MG63 (cell line): ENCODE results near the gene MYO1G. TPM values are rescaled to one million over a fixed set of nuclear protein-coding genes. Genes with fewer than 3 reads are reported as not detected.
"Not testable (repeated sequence)": the region's sequence is repeated elsewhere in the genome, so short reads cannot be mapped to it uniquely, and the experiment has no call there.

Experiments
- DNase-seq: peaks from one replicate; pipeline ENCODE4 v3.0.0-alpha.2; 2020
- H3K27me3 ChIP-seq: fragments of 250-450 bp; sonication (Bioruptor Pico); 2 replicates; pipeline ENCODE4 v1.5.1; 2020; ENCODE audit warnings: mild to moderate bottlenecking, moderate library complexity
- H3K36me3 ChIP-seq: fragments of 250-450 bp; sonication (Bioruptor Pico); 2 replicates; pipeline ENCODE4 v1.5.1; 2020; ENCODE audit warnings: mild to moderate bottlenecking, moderate library complexity
- H3K4me3 ChIP-seq: fragments of 250-450 bp; sonication (Bioruptor Pico); 2 replicates; pipeline ENCODE4 v1.5.1; 2020; ENCODE audit warnings: mild to moderate bottlenecking, moderate library complexity
- H3K9me3 ChIP-seq: fragments of 250-450 bp; sonication (Bioruptor Pico); 2 replicates; pipeline ENCODE4 v1.5.1; 2020; ENCODE audit warnings: mild to moderate bottlenecking, moderate library complexity
- total RNA-seq: library from RNA; depleted of rRNA; stranded (reverse); fragments of >200 nt; shearing (Covaris generic); gene quantifications from 2 replicates; pipeline ENCODE4 v1.2.3, GENCODE V29; 2014; ENCODE audit warnings: low replicate concordance; rRNA removed

Gene MYO1G
- total RNA-seq, 1 experiment from 2014 or later: 0.03 TPM

GRCh38 chr7:44937426-44937825 is 41.4 kb downstream of the MYO1G start:
- no peaks in the 10 kb centered on the region for H3K36me3 ChIP-seq
- H3K27me3 ChIP-seq: 0 out of 2 replicates have a peak, but pooled peaks cover 3% of the 10 kb centered on the region
- no peaks in the 10 kb centered on the region for H3K9me3 ChIP-seq
- H3K4me3 ChIP-seq: no peak overlapping the region
- no peak for DNase-seq

- Histone ChIP-seq H3K27me3 (0 out of 2 replicates have a peak, but pooled peaks cover 3% of the 10 kb centered on the region), H3K36me3 (no peaks in the 10 kb centered on the region), H3K4me3 (no peak overlapping the region), H3K9me3 (no peaks in the 10 kb centered on the region)
- no peak for DNase-seq
Measured at GRCh38 chr7:44936322-44936721, 42.5 kb downstream of the MYO1G start.

DNA sequence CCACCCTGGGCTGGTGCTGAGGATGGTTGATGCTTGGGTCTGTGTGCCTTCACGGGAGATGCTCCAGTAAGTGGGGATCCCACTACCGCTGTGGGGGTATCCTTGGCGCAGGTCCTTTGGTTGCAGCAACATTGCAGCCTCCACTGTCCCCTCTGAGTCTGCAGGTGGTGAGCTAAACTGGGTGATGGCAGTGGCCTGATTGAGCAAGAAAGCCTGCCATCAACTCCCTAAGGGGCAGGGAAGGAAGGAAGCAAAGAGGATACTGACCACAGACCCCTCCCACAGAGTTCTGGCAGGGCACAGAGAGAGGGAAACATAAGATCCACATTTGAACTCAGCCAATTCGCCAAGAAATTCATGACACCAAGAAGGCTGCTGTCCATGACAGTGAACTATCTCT is 43.2 kb downstream of the MYO1G start:
- Histone ChIP-seq H3K36me3 (no peaks in the 10 kb centered on the region), H3K4me3 (no peak overlapping the region), H3K27me3 (no peaks in the 10 kb centered on the region), H3K9me3 (no peaks in the 10 kb centered on the region)
- DNase-seq: no peak

DNA sequence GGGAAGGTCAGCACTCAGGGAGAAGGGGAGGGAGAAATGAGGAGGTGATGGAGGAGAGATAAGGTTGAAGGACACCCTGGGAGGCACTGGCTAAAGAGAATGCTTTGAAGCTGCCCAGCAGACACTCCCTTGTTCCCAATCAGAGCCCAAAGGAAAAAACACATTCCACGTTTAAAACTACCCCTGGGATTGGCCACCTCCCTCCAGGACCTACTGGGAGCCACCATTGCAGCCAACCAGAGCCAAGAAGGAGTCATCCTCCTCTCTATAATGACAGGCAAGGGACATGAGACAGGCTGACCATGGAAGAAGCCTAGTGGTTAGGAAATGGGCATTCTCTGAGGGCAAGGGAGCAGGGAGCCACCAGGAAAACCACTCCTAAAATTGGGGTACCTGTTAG is 43.8 kb downstream of the MYO1G start:
- Histone ChIP-seq H3K27me3 (no peaks in the 10 kb centered on the region), H3K4me3 (no peak overlapping the region), H3K9me3 (no peaks in the 10 kb centered on the region), H3K36me3 (no peaks in the 10 kb centered on the region)
- no peak for DNase-seq

- not testable (repeated sequence) for H3K9me3 ChIP-seq, H3K27me3 ChIP-seq, H3K4me3 ChIP-seq, DNase-seq, H3K36me3 ChIP-seq
Measured at GRCh38 chr7:44934510-44934909, 44.3 kb downstream of the MYO1G start.

GRCh38 chr7:44930921-44931320 is 47.9 kb downstream of the MYO1G start:
- H3K36me3 ChIP-seq: no peaks in the 10 kb centered on the region
- no peak for DNase-seq
- H3K4me3 ChIP-seq: no peak overlapping the region
- H3K9me3 ChIP-seq: no peaks in the 10 kb centered on the region
- no peaks in the 10 kb centered on the region for H3K27me3 ChIP-seq

GRCh38 chr7:44922351-44922694 is 56.5 kb downstream of the MYO1G start:
- DNase-seq: no peak
- Histone ChIP-seq H3K27me3 (no peaks in the 10 kb centered on the region), H3K4me3 (no peak overlapping the region), H3K36me3 (no peaks in the 10 kb centered on the region), H3K9me3 (no peaks in the 10 kb centered on the region; the same call in 1 of the 2 replicates)

DNA sequence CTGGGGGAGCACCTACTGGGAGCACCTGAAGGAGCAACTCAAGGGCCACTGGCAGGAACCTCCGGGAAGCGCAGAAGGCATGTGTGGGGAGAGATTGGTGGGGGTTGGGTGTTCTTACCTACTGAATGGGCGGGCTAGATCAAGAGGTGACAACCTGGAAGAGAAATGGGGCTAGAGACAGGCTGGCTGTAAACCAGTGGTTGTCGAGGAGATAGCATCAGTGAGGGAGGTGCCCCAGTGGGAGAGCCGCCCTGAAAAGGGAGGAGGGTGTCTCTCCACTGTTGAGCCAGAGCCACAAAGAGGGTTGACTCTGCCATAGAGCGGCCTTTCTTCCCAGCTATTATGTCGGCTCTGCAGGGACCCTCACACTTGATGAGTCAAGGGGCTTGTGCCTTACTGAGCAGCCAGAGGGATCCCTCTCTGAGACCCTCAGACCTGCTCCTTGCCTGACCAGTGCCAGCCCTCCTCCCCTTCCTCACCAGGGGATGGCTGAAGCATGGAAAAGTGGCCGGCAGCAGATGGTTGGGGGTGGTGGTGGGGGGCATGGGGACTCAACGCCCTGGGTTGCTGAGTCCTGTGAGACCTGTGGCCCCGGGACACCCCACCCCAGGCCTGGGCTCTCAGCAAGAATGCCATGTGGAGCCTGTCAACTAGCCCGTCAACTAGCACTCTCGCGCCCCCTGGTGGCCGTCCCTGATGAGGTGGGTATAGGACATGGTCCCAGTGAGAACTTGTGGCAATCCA is 57.0 kb downstream of the MYO1G start:
- peak; percentile 70 for DNase-seq
- Histone ChIP-seq H3K4me3 (no peak overlapping the region), H3K36me3 (no peaks in the 10 kb centered on the region), H3K27me3 (no peaks in the 10 kb centered on the region), H3K9me3 (no peaks in the 10 kb centered on the region; the same call in 1 of the 2 replicates)

DNA sequence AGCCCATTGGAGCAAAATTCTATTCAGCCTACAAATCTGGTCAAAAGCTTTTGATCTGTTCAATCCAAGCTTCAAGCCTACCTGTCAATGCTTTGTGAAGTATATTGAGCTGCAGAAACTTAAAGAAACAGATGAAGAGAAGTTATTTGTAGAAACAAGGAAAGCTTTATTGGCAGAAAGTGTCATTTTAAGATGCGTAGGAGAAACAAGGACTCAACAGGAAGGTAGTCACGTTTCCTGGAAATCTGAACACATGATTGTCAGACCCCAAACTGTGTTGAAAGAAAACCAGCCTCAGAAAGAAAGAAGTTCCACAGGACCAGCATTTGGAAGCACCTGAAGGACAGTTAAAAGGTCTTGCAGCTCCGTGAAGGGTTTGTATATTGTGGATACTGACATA is 58.7 kb downstream of the MYO1G start:
- no peaks in the 10 kb centered on the region; the same call in 1 of the 2 replicates for H3K9me3 ChIP-seq
- no peak for DNase-seq
- no peaks in the 10 kb centered on the region for H3K27me3 ChIP-seq
- H3K4me3 ChIP-seq: no peak overlapping the region
- H3K36me3 ChIP-seq: no peaks in the 10 kb centered on the region

DNA sequence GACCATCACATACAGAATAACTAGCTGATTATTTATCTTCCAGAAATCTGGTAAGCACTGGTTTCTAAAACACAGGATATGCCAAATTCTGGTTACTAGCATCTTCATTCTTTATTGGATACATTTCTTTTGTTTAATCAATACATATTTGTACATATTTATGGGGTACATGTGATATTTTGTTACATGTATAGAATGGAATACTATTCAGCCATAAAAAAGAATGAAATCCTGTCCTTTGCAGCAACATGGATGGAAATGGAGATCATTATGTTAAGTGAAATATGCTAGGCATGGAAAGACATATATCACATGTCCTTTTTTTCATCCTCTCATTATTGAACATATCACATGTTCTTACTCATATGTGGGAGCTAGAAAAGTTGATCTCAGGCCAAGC is 60.8 kb downstream of the MYO1G start:
- no peak for DNase-seq
- Histone ChIP-seq H3K9me3 (no peaks in the 10 kb centered on the region), H3K27me3 (no peaks in the 10 kb centered on the region), H3K4me3 (no peak overlapping the region), H3K36me3 (no peaks in the 10 kb centered on the region)

DNA sequence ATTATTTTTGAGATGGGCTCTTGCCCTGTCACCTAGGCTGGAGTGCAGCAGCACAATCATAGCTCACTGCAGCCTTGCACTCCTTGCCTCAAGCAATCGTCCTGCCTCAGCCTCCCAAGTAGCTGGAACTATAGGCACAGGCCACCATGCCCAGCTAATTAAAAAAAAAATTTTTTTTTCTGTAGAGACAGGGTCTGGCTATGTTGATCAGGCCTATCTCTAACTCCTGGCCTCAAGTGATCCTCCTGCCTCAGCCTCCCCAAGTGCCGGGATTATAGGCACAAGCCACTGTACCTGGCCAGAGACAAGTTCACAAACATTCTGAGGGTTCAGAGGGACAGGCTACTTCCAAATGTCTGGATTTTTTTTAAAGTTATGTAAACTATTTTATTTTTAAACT is 61.4 kb downstream of the MYO1G start:
- Histone ChIP-seq H3K4me3 (no peak overlapping the region), H3K27me3 (no peaks in the 10 kb centered on the region), H3K9me3 (no peaks in the 10 kb centered on the region), H3K36me3 (no peaks in the 10 kb centered on the region)
- no peak for DNase-seq

DNA sequence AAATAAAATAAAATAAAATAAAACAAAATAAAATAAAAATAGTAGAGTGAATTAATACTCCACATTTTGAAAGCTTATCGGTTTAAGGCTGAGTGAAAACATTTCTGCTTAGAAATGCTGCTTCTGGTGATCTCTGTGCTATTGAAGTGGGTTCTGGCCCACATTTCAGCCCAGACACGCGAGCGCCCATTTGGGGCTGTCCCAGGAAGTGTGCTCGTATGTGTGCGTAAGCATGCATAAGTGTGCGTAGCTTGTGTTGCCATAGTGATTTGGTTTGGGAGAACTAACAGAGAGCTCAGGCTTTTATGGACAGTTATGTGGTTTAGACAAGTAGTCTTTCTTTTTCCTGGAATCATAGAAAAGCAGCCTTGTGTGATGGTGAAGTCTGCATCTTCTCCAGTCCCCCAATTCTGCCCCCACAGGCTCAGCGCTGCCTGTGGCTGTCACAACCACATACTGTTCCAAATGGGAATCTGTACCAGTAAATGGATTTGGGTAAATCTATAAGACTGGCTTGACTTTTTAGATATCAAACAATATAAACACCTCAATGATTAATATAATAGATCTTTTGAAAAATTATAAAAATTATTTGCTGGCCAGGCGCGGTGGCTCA is 63.7 kb downstream of the MYO1G start:
- Histone ChIP-seq H3K9me3 (no peaks in the 10 kb centered on the region), H3K36me3 (no peaks in the 10 kb centered on the region), H3K27me3 (no peaks in the 10 kb centered on the region), H3K4me3 (no peak overlapping the region)
- DNase-seq: no peak

- DNase-seq: no peak
- H3K4me3 ChIP-seq: no peak overlapping the region
- H3K27me3 ChIP-seq: no peaks in the 10 kb centered on the region
- no peaks in the 10 kb centered on the region for H3K36me3 ChIP-seq
- H3K9me3 ChIP-seq: no peaks in the 10 kb centered on the region
Measured at GRCh38 chr7:44912775-44913347, 66.0 kb downstream of the MYO1G start.

Other genes starting within 250 kb of the MYO1G start
- 2.0 and 6.6 TPM in 2 replicates for gene ZMIZ2, start 230.2 kb downstream of the MYO1G start, total RNA-seq
- gene PPIA, start 182.3 kb downstream of the MYO1G start, total RNA-seq: 6,024 and 6,806 TPM in 2 replicates
- 352 and 425 TPM in 2 replicates for gene H2AZ2, start 130.9 kb downstream of the MYO1G start, total RNA-seq
- 12.0 and 18.0 TPM in 2 replicates for gene PURB, start 93.5 kb downstream of the MYO1G start, total RNA-seq
- 43.2 and 50.6 TPM in 2 replicates for gene CCM2, start 21.2 kb upstream of the MYO1G start, total RNA-seq
- gene NACAD, start 110.0 kb upstream of the MYO1G start, total RNA-seq: not detected in 2 replicates
- 82.0 and 126 TPM in 2 replicates for gene TBRG4, start 132.7 kb upstream of the MYO1G start, total RNA-seq
- gene RAMP3, start 178.8 kb upstream of the MYO1G start, total RNA-seq: not detected in 2 replicates